VCaP (cell line): Measurements from ENCODE around the gene ATXN2.
"Not testable (repeated sequence)": the region's sequence is repeated elsewhere in the genome, so short reads cannot be mapped to it uniquely, and the experiment has no call there.

Source experiments
- H3K27ac ChIP-seq: fragments of 450-650 bp; 2 replicates; pipeline ENCODE4 v1.5.1; 2017
- TF ChIP-seq, protein P1 (sequence below): fragments of 450-650 bp; conservative IDR thresholded peaks from 2 replicates; pipeline ENCODE4 v1.5.1; 2017; ENCODE audit warnings: mild to moderate bottlenecking, moderate library complexity

The ATXN2 gene

DNA sequence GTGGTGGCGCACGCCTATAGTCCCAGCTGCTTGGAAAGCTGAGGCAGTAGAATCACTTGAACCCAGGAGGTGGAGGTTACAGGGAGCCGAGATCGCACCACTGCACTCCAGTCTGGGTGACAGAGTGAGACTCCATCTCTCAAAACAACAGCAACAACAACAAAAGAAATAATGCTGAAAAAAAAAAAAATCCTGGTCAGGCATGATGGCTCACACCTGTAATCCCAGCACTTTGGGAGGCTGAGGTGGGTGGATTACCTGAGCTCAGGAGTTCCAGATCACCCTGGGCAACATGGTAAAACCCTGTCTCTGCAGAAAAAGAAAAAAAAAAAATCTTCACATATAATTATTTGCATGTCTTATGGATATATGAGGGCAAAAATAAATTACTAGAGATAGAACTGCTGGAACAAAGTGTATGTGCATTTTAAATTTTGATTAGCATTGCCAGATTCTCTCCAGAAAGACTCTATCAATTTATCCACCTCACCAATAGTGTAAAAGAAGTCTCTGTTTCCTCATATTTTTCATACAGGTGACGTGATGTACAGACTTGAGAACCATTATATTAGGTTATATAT lies 75.4 kb downstream of the ATXN2 start:
- H3K27ac ChIP-seq, result no peak overlapping the region
- TF ChIP-seq, protein P1, sequence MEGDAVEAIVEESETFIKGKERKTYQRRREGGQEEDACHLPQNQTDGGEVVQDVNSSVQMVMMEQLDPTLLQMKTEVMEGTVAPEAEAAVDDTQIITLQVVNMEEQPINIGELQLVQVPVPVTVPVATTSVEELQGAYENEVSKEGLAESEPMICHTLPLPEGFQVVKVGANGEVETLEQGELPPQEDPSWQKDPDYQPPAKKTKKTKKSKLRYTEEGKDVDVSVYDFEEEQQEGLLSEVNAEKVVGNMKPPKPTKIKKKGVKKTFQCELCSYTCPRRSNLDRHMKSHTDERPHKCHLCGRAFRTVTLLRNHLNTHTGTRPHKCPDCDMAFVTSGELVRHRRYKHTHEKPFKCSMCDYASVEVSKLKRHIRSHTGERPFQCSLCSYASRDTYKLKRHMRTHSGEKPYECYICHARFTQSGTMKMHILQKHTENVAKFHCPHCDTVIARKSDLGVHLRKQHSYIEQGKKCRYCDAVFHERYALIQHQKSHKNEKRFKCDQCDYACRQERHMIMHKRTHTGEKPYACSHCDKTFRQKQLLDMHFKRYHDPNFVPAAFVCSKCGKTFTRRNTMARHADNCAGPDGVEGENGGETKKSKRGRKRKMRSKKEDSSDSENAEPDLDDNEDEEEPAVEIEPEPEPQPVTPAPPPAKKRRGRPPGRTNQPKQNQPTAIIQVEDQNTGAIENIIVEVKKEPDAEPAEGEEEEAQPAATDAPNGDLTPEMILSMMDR, result no peak

DNA sequence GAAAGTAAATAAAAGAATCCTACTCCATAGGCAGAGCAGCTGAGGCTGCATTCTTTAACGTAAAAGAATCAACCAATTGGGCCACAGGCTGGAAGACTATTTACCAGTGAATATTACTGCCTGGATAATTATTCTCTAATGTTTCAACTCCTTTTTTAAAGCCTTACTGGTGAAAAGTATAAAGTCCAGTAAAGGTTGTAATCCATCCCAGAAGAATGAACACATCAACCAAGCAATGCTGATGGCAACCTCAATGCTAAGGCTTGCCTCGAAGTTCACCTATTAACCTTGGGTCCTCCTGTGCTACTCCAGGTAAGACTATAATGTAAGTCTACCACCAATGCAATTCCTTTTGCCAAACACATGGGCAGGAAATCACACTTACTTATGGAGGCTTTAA lies 77.3 kb downstream of the ATXN2 start:
- H3K27ac ChIP-seq, result no peak overlapping the region
- TF ChIP-seq, protein P1, result no peak

DNA sequence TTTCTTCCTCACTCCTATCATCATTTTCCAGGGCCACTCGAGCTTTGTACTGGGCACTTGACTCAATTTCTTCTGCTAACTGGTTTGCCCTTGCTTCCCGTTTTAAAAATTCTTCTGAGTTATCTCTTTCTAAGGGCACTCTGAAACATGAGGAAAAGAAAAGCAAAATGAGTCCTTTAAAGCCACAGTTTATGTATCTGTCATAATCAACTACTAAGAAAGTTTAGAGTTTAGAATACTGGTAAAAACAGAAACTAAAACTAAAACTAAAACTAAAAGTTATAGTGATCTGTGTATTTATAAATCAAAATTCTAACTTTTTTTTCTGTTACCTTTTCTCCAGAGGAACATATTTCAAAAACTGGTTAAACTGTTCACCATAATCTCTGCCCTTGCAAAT lies 79.2 kb downstream of the ATXN2 start:
- H3K27ac ChIP-seq, result no peak overlapping the region
- TF ChIP-seq, protein P1, result no peak

DNA sequence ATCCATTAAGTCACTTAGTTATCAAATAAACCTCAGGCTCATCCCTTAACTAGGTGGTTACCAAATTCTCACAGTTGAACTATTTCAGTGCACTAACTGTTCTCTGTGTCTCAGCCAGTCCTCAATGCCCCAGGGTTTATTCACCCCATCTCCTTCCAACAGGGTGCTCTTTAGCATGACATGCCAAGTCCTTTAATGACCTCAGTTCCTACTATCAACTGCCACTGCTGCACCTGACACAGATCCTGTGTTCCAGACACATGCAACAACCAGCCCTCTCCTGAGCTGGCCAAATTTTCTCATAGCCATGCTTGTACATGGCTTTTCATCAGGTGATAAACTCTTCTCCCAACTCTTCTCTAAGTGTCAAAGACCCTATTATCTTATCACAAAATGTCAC lies 80.0 kb downstream of the ATXN2 start:
- TF ChIP-seq, protein P1, result no peak

DNA sequence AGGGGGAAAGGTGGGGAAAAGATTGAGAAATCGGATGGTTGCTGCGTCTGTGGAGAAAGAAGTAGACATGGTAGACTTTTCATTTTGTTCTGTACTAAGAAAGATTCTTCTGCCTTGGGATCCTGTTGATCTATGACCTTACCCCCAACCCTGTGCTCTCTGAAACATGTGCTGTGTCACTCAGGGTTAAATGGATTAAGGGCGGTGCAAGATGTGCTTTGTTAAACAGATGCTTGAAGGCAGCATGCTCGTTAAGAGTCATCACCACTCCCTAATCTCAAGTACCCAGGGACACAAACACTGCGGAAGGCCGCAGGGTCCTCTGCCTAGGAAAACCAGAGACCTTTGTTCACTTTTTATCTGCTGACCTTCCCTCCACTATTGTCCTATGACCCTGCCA lies 91.4 kb downstream of the ATXN2 start:
- not testable (repeated sequence) for H3K27ac ChIP-seq

More for the DNA sequence above, 80.0 kb downstream of the ATXN2 start:
- no peak overlapping the region for H3K27ac ChIP-seq

GRCh38 chr12:111507258-111507657 lies 91.9 kb downstream of the ATXN2 start:
- not testable (repeated sequence) for H3K27ac ChIP-seq

GRCh38 chr12:111506260-111506659 lies 92.9 kb downstream of the ATXN2 start:
- no peak overlapping the region for H3K27ac ChIP-seq
- TF ChIP-seq, protein P1, result no peak

GRCh38 chr12:111505601-111506036 lies 93.5 kb downstream of the ATXN2 start:
- TF ChIP-seq, protein P1, result no peak
- H3K27ac ChIP-seq, result no peak overlapping the region

- no peak overlapping the region for H3K27ac ChIP-seq
- TF ChIP-seq, protein P1, result no peak
Observed at GRCh38 chr12:111503116-111503515, 96.0 kb downstream of the ATXN2 start.
